HG03103 (cell line): ENCODE data around the gene SCN3A.
A peak's percentile ranks its signal among the peaks of the same experiment; 100 is the strongest.

ENCODE experiments used
- ATAC-seq: cut with Tn5 transposase; IDR thresholded peaks from one replicate; pipeline ENCODE4 v1.9.1; 2021; ENCODE audit warnings: low read depth; ENCODE audit not compliant: unreplicated experiment

SCN3A gene

GRCh38 chr2:165192729-165193128, 11.1 kb downstream of the SCN3A start:
- ATAC-seq = peak; percentile 38

- ATAC-seq = no peak
Observed at GRCh38 chr2:165191096-165191728, 12.6 kb downstream of the SCN3A start.

- no peak for ATAC-seq
Observed at GRCh38 chr2:165185633-165186032, 18.2 kb downstream of the SCN3A start.

GRCh38 chr2:165182029-165182428, 21.8 kb downstream of the SCN3A start:
- no peak for ATAC-seq

- no peak for ATAC-seq
Observed at GRCh38 chr2:165176780-165177179, 27.1 kb downstream of the SCN3A start.

GRCh38 chr2:165173215-165173614, 30.6 kb downstream of the SCN3A start:
- ATAC-seq = peak; percentile 87

GRCh38 chr2:165164201-165164600, 39.6 kb downstream of the SCN3A start:
- no peak for ATAC-seq

GRCh38 chr2:165163761-165164160, 40.1 kb downstream of the SCN3A start:
- ATAC-seq = no peak

- no peak for ATAC-seq
Observed at GRCh38 chr2:165162466-165162865, 41.4 kb downstream of the SCN3A start.

GRCh38 chr2:165161510-165161909, 42.3 kb downstream of the SCN3A start:
- ATAC-seq = no peak

- no peak for ATAC-seq
Observed at GRCh38 chr2:165157160-165157559, 46.7 kb downstream of the SCN3A start.

- no peak for ATAC-seq
Observed at GRCh38 chr2:165155152-165155551, 48.7 kb downstream of the SCN3A start.

- peak; percentile 82 for ATAC-seq
Observed at GRCh38 chr2:165149439-165149838, 54.4 kb downstream of the SCN3A start.

- ATAC-seq = no peak
Observed at GRCh38 chr2:165147186-165148045, 56.4 kb downstream of the SCN3A start.

- ATAC-seq = peak; percentile 85
Observed at GRCh38 chr2:165144315-165144714, 59.5 kb downstream of the SCN3A start.

- no peak for ATAC-seq
Observed at GRCh38 chr2:165141601-165142354, 62.1 kb downstream of the SCN3A start.

GRCh38 chr2:165126244-165126643, 77.6 kb downstream of the SCN3A start:
- no peak for ATAC-seq

- ATAC-seq = no peak
Observed at GRCh38 chr2:165122521-165122920, 81.3 kb downstream of the SCN3A start.

GRCh38 chr2:165120740-165121467, 82.9 kb downstream of the SCN3A start:
- no peak for ATAC-seq

GRCh38 chr2:165115258-165115657, 88.6 kb downstream of the SCN3A start:
- no peak for ATAC-seq
